SK-N-MC (cell line): ENCODE measurements around the gene ZMIZ1.

Experiments used
- EZH2 ChIP-seq: fragments of 200-600 bp; sonication (generic); IDR thresholded peaks from one replicate; pipeline ENCODE4 v1.6.1; 2017; ENCODE audit warnings: antibody characterized with exemption
- FOXP2 ChIP-seq: optimal IDR thresholded peaks from 2 replicates; pipeline ENCODE3; 2011; ENCODE audit warnings: mild to moderate bottlenecking, moderate library complexity; ENCODE audit not compliant: insufficient read depth; ENCODE audit errors: extremely low read length, control extremely low read depth
- POLR2AphosphoS5 ChIP-seq: IDR thresholded peaks from 2 replicates; pipeline ENCODE4 v1.6.1; 2012; ENCODE audit warnings: mild to moderate bottlenecking, low read depth, low read length, borderline replicate concordance

GRCh38 chr10:79305988-79306387, 237.2 kb downstream of the ZMIZ1 start:
- TF ChIP-seq POLR2AphosphoS5 (no peak), EZH2 (no peak), FOXP2 (no peak)
